ENCODE measurements around the gene RALGPS1. TPM values are rescaled to one million over a fixed set of nuclear protein-coding genes. Genes with fewer than 3 reads are reported as not detected.
"Not testable (repeated sequence)": the region's sequence is repeated elsewhere in the genome, so short reads cannot be mapped to it uniquely, and the experiment has no call there.

RALGPS1 gene
- total and polyA plus RNA-seq, 2 donors (not counting 1 experiment from before 2014, with no cell fraction given): 2.0 to 5.9 TPM

GRCh38 chr9:127014910-127015540 is 100.4 kb downstream of the RALGPS1 start:
- Histone ChIP-seq H2AFZ (ENCODE audit: low read length) (no peak overlapping the region), H3K79me2 (ENCODE audit: control insufficient read depth, insufficient read depth, low read length) (no peaks in the 10 kb centered on the region), H3K27ac (ENCODE audit: insufficient read depth, low read length) (no peak overlapping the region), H4K20me1 (ENCODE audit: control insufficient read depth, extremely low read depth, insufficient read depth, low read length) (no peaks in the 10 kb centered on the region), H3K4me1 (ENCODE audit: control insufficient read depth, extremely low read depth, insufficient read depth, low read length) (no peaks in the 10 kb centered on the region), H3K9me3 (ENCODE audit: control insufficient read depth, insufficient read depth, low read depth, low read length) (no peaks in the 10 kb centered on the region), H3K9ac (ENCODE audit: insufficient read depth, low read length) (no peak overlapping the region), H3K4me3 (replicated peaks in 1 of 4; ENCODE audit: control extremely low read depth in 1 of 4, insufficient read depth in 1 of 4, low read depth in 3 of 4, low read length in 4 of 4) (no peak overlapping the region), H3K36me3 (ENCODE audit: control insufficient read depth, insufficient read depth, low read length) (no peaks in the 10 kb centered on the region), H3K4me2 (ENCODE audit: extremely low read depth, insufficient read depth, low read length) (no peak overlapping the region), H3K27me3 (ENCODE audit: control insufficient read depth, insufficient read depth, low read length) (peaks cover 2% of the 10 kb centered on the region)
- no peak for TF ChIP-seq EZH2 (IDR thresholded peaks at IDR 0.05; ENCODE audit: low read length, missing control alignments)
- TF ChIP-seq CTCF (conservative IDR thresholded peaks at IDR 0.05 in 1 of 2, IDR thresholded peaks at IDR 0.05 in 1 of 2; ENCODE audit: low read depth in 1 of 2, low read length in 2 of 2): no peak
- no peak for DNase-seq (ENCODE audit: low read depth in 2 of 2)

- no peaks in the 10 kb centered on the region for H3K4me1 ChIP-seq (ENCODE audit: control insufficient read depth, extremely low read depth, insufficient read depth, low read length)
- H3K4me2 ChIP-seq (ENCODE audit: extremely low read depth, insufficient read depth, low read length): no peak overlapping the region
- H3K9me3 ChIP-seq (ENCODE audit: control insufficient read depth, insufficient read depth, low read depth, low read length): no peaks in the 10 kb centered on the region
- H2AFZ ChIP-seq (ENCODE audit: low read length): no peak overlapping the region
- DNase-seq (ENCODE audit: low read depth in 2 of 2): no peak
- no peaks in the 10 kb centered on the region for H3K36me3 ChIP-seq (ENCODE audit: control insufficient read depth, insufficient read depth, low read length)
- no peak overlapping the region for H3K9ac ChIP-seq (ENCODE audit: insufficient read depth, low read length)
- H3K4me3 ChIP-seq (replicated peaks in 1 of 4; ENCODE audit: control extremely low read depth in 1 of 4, insufficient read depth in 1 of 4, low read depth in 3 of 4, low read length in 4 of 4): no peak overlapping the region
- peaks cover 2% of the 10 kb centered on the region for H3K27me3 ChIP-seq (ENCODE audit: control insufficient read depth, insufficient read depth, low read length)
- no peak overlapping the region for H3K27ac ChIP-seq (ENCODE audit: insufficient read depth, low read length)
- no peaks in the 10 kb centered on the region for H3K79me2 ChIP-seq (ENCODE audit: control insufficient read depth, insufficient read depth, low read length)
- TF ChIP-seq CTCF (conservative IDR thresholded peaks at IDR 0.05 in 1 of 2, IDR thresholded peaks at IDR 0.05 in 1 of 2; ENCODE audit: low read depth in 1 of 2, low read length in 2 of 2): no peak
- no peak for TF ChIP-seq EZH2 (IDR thresholded peaks at IDR 0.05; ENCODE audit: low read length, missing control alignments)
- H4K20me1 ChIP-seq (ENCODE audit: control insufficient read depth, extremely low read depth, insufficient read depth, low read length): no peaks in the 10 kb centered on the region
These were observed 101.4 kb downstream of the RALGPS1 start for GRCh38 chr9:127015921-127016512.

- not testable (repeated sequence) for H2AFZ ChIP-seq (ENCODE audit: low read length); H3K27ac ChIP-seq (ENCODE audit: insufficient read depth, low read length); H3K4me2 ChIP-seq (ENCODE audit: extremely low read depth, insufficient read depth, low read length); H3K9me3 ChIP-seq (ENCODE audit: control insufficient read depth, insufficient read depth, low read depth, low read length); H3K79me2 ChIP-seq (ENCODE audit: control insufficient read depth, insufficient read depth, low read length); H3K4me3 ChIP-seq (replicated peaks in 1 of 4; ENCODE audit: control extremely low read depth in 1 of 4, insufficient read depth in 1 of 4, low read depth in 3 of 4, low read length in 4 of 4); H4K20me1 ChIP-seq (ENCODE audit: control insufficient read depth, extremely low read depth, insufficient read depth, low read length); H3K9ac ChIP-seq (ENCODE audit: insufficient read depth, low read length); DNase-seq (ENCODE audit: low read depth in 2 of 2); H3K4me1 ChIP-seq (ENCODE audit: control insufficient read depth, extremely low read depth, insufficient read depth, low read length); H3K36me3 ChIP-seq (ENCODE audit: control insufficient read depth, insufficient read depth, low read length); H3K27me3 ChIP-seq (ENCODE audit: control insufficient read depth, insufficient read depth, low read length)
These were observed 103.4 kb downstream of the RALGPS1 start for GRCh38 chr9:127017979-127018378.

Data from fibroblast of lung (primary cell).